ENCODE measurements around the gene EAF2. TPM values are rescaled to one million over a fixed set of nuclear protein-coding genes. Genes with fewer than 3 reads are reported as not detected.
"Not testable (repeated sequence)": the region's sequence is repeated elsewhere in the genome, so short reads cannot be mapped to it uniquely, and the experiment has no call there.

Gene EAF2
- total RNA-seq, 4 donors from 2014 or later: 2.0 to 4.2 (median 2.3) TPM

GRCh38 chr3:121836481-121836880, 1.5 kb downstream of the EAF2 start:
- H3K4me1 ChIP-seq: peaks cover 4 to 34% (median 9%) of the 10 kb centered on the region in 3 donors
- no peak for TF ChIP-seq CTCF (IDR thresholded peaks at IDR 0.05)
- no peak for TF ChIP-seq POLR2A (IDR thresholded peaks at IDR 0.05)
- WGBS, 2 donors: 65 to 73% methylated on average over 3 of the region's 3 CpGs
- no peaks in the 10 kb centered on the region for H3K9me3 ChIP-seq
- peaks cover 0 to 11% (median 0%) of the 10 kb centered on the region in 3 donors for H3K36me3 ChIP-seq
- intact Hi-C loops (cut with DNase I): no loop called here
- H3K27me3 ChIP-seq: no peaks in the 10 kb centered on the region
- H3K27ac ChIP-seq: no peak overlapping the region
- DNase-seq: no peak
- peak overlapping the region in 1 of 4 donors; percentile 78 for H3K4me3 ChIP-seq

- Histone ChIP-seq H3K4me3 (no peak overlapping the region), H3K27me3 (no peaks in the 10 kb centered on the region), H3K9me3 (no peaks in the 10 kb centered on the region), H3K36me3 (no peaks in the 10 kb centered on the region), H3K4me1 (peaks cover 0 to 10% (median 0%) of the 10 kb centered on the region in 3 donors), H3K27ac (no peak overlapping the region)
- no peak for DNase-seq
- intact Hi-C loops (cut with DNase I): no loop called here
- TF ChIP-seq CTCF (IDR thresholded peaks at IDR 0.05) (no peak), POLR2A (IDR thresholded peaks at IDR 0.05) (no peak)
- WGBS, 2 donors: 92 to 93% methylated on average over 8 to 20 of the region's 23 CpGs
These were observed 5.0 kb downstream of the EAF2 start for GRCh38 chr3:121839962-121840361.

GRCh38 chr3:121844892-121845291, 9.9 kb downstream of the EAF2 start:
- intact Hi-C loops (cut with DNase I): no loop called here
- no peak for TF ChIP-seq POLR2A (IDR thresholded peaks at IDR 0.05)
- no peak for TF ChIP-seq CTCF (IDR thresholded peaks at IDR 0.05)
- H3K27me3 ChIP-seq: no peaks in the 10 kb centered on the region
- WGBS, 2 donors: 89 to 92% methylated on average over 7 of the region's 7 CpGs
- no peaks in the 10 kb centered on the region for H3K36me3 ChIP-seq
- no peak overlapping the region for H3K27ac ChIP-seq
- no peaks in the 10 kb centered on the region for H3K4me1 ChIP-seq
- no peak for DNase-seq
- no peak overlapping the region for H3K4me3 ChIP-seq
- H3K9me3 ChIP-seq: no peaks in the 10 kb centered on the region

- Histone ChIP-seq H3K4me1 (no peaks in the 10 kb centered on the region), H3K27me3 (no peaks in the 10 kb centered on the region), H3K4me3 (no peak overlapping the region), H3K27ac (no peak overlapping the region), H3K9me3 (no peaks in the 10 kb centered on the region), H3K36me3 (peaks cover 0 to 5% (median 0%) of the 10 kb centered on the region in 3 donors)
- no peak for TF ChIP-seq CTCF (IDR thresholded peaks at IDR 0.05)
- TF ChIP-seq POLR2A (IDR thresholded peaks at IDR 0.05): no peak
- 41 to 57% methylated on average over 2 of the region's 2 CpGs for WGBS, 2 donors
- intact Hi-C loops (cut with DNase I): no loop called here
- DNase-seq: no peak
These were observed 17.2 kb downstream of the EAF2 start for GRCh38 chr3:121852256-121852655.

- Histone ChIP-seq H3K36me3 (peaks cover 0 to 6% (median 0%) of the 10 kb centered on the region in 3 donors), H3K4me1 (no peaks in the 10 kb centered on the region), H3K4me3 (no peak overlapping the region), H3K9me3 (no peaks in the 10 kb centered on the region), H3K27ac (no peak overlapping the region), H3K27me3 (no peaks in the 10 kb centered on the region)
- intact Hi-C loops (cut with DNase I): no loop called here
- WGBS, 2 donors: 35 to 45% methylated on average over 5 of the region's 5 CpGs
- peak in 2 of 6 experiments; percentile 24 to 58 for TF ChIP-seq CTCF (IDR thresholded peaks at IDR 0.05)
- TF ChIP-seq POLR2A (IDR thresholded peaks at IDR 0.05): no peak
- DNase-seq: no peak
These were observed 20.5 kb downstream of the EAF2 start for GRCh38 chr3:121855555-121855954.

GRCh38 chr3:121857778-121858177, 22.8 kb downstream of the EAF2 start:
- DNase-seq; H3K9me3 ChIP-seq; H3K27ac ChIP-seq; H3K4me3 ChIP-seq; H3K27me3 ChIP-seq; H3K4me1 ChIP-seq; intact Hi-C loops (cut with DNase I); H3K36me3 ChIP-seq: not testable (repeated sequence)
- 80 to 81% methylated on average over 4 to 5 of the region's 5 CpGs for WGBS, 2 donors

- H3K9me3 ChIP-seq; DNase-seq; H3K4me3 ChIP-seq; H3K4me1 ChIP-seq; H3K36me3 ChIP-seq; H3K27me3 ChIP-seq; H3K27ac ChIP-seq; intact Hi-C loops (cut with DNase I): not testable (repeated sequence)
- 91 to 92% methylated on average over 6 to 7 of the region's 9 CpGs for WGBS, 2 donors
These were observed 28.2 kb downstream of the EAF2 start for GRCh38 chr3:121863247-121863646.

All from esophagus squamous epithelium (tissue), 5 donors.